Right lobe of liver (tissue), 4 donors: ENCODE data around the gene OPN1MW.
"Not testable (repeated sequence)": the region's sequence is repeated elsewhere in the genome, so short reads cannot be mapped to it uniquely, and the experiment has no call there.

Experiments used
- POLR2A ChIP-seq: fragments of 450-650 bp; IDR thresholded peaks from one replicate; pipeline ENCODE4 v1.6.1; 2017; ENCODE audit warnings: antibody characterized with exemption, mild to moderate bottlenecking
- TF ChIP-seq, protein P1 (sequence below), 4 donors: fragments of 200-600 bp in 3 of 4; fragments of 450-650 bp in 1 of 4; IDR thresholded peaks; one replicate each; pipeline versions ENCODE4 v1.5.1 to v1.8.0; 2016 to 2022; ENCODE audit warnings: antibody characterized with exemption in 4 of 4, mild to moderate bottlenecking in 2 of 4
- donor health status: DM: no; HTN: no; CAD: no.
- donor health status: DM: no; HTN: no; CAD: no.
- donor health status: DM: no; HTN: yes; CAD: no.

DNA sequence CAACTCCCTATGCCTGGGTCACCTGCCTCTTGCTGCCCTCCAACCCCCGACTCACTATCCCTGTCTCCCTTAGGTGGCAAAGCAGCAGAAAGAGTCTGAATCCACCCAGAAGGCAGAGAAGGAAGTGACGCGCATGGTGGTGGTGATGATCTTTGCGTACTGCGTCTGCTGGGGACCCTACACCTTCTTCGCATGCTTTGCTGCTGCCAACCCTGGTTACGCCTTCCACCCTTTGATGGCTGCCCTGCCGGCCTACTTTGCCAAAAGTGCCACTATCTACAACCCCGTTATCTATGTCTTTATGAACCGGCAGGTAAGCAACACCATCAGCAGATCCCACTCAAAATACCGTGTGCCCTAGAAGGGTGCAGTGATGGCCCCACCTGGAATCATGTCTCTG, 26.2 kb upstream of the OPN1MW start:
- TF ChIP-seq, protein P1, sequence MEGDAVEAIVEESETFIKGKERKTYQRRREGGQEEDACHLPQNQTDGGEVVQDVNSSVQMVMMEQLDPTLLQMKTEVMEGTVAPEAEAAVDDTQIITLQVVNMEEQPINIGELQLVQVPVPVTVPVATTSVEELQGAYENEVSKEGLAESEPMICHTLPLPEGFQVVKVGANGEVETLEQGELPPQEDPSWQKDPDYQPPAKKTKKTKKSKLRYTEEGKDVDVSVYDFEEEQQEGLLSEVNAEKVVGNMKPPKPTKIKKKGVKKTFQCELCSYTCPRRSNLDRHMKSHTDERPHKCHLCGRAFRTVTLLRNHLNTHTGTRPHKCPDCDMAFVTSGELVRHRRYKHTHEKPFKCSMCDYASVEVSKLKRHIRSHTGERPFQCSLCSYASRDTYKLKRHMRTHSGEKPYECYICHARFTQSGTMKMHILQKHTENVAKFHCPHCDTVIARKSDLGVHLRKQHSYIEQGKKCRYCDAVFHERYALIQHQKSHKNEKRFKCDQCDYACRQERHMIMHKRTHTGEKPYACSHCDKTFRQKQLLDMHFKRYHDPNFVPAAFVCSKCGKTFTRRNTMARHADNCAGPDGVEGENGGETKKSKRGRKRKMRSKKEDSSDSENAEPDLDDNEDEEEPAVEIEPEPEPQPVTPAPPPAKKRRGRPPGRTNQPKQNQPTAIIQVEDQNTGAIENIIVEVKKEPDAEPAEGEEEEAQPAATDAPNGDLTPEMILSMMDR (IDR thresholded peaks at IDR 0.05): not testable (repeated sequence)
- not testable (repeated sequence) for TF ChIP-seq POLR2A
